H1 (cell line): ENCODE results near the gene MALT1. TPM values are rescaled to one million over a fixed set of nuclear protein-coding genes. Genes with fewer than 3 reads are reported as not detected.

Experiments
- ASH2L ChIP-seq: fragments of 200-600, 300-600 bp; sonication (generic); IDR thresholded peaks from one replicate; pipeline ENCODE4 v1.7.1; 2017; ENCODE audit warnings: low read length
- BRCA1 ChIP-seq: IDR thresholded peaks from 2 replicates; pipeline ENCODE4 v1.6.1; 2012; ENCODE audit warnings: low read depth, low read length, improper control_type of control experiment
- CREB1 ChIP-seq: IDR thresholded peaks from 2 replicates; pipeline ENCODE4 v1.6.1; 2012; ENCODE audit warnings: inconsistent platforms
- EZH2 ChIP-seq: fragments of 200-600 bp; sonication (generic); IDR thresholded peaks from 2 replicates; pipeline ENCODE4 v1.7.1; 2012; ENCODE audit warnings: low read depth, mild to moderate bottlenecking, moderate library complexity, low read length, inconsistent platforms; ENCODE audit not compliant: severe bottlenecking
- KDM4A ChIP-seq: IDR thresholded peaks from one replicate; pipeline ENCODE4 v1.7.1; 2012; ENCODE audit warnings: low read depth, mild to moderate bottlenecking, moderate library complexity, low read length, inconsistent platforms; ENCODE audit not compliant: severe bottlenecking
- NRF1 ChIP-seq: IDR thresholded peaks from 2 replicates; pipeline ENCODE4 v1.6.1; 2011; ENCODE audit warnings: mild to moderate bottlenecking, low read depth, low read length, improper control_type of control experiment
- PHF8 ChIP-seq: fragments of 200-600 bp; sonication (generic); conservative IDR thresholded peaks from 2 replicates; pipeline ENCODE4 v1.7.1; 2012; ENCODE audit warnings: low read depth, mild to moderate bottlenecking, inconsistent platforms, low read length, moderate library complexity
- POLR2AphosphoS5 ChIP-seq: IDR thresholded peaks from 2 replicates; pipeline ENCODE4 v1.6.1; 2011; ENCODE audit warnings: low read depth, low read length
- RAD21 ChIP-seq, 2 experiments: IDR thresholded peaks in 1 of 2; conservative IDR thresholded peaks in 1 of 2; 2 replicates each; pipeline ENCODE4 v1.6.1; 2011; ENCODE audit warnings: low read depth in 2 of 2, low read length in 2 of 2, improper control_type of control experiment in 1 of 2, inconsistent platforms in 1 of 2, mild to moderate bottlenecking in 1 of 2, moderate library complexity in 1 of 2
- RBBP5 ChIP-seq: IDR thresholded peaks from 2 replicates; pipeline ENCODE4 v1.7.1; 2012; ENCODE audit warnings: low read depth, mild to moderate bottlenecking, inconsistent platforms, low read length, moderate library complexity, borderline replicate concordance
- SP2 ChIP-seq: IDR thresholded peaks from 2 replicates; pipeline ENCODE4 v1.6.1; 2012; ENCODE audit warnings: mild to moderate bottlenecking, low read length, inconsistent platforms
- SUZ12 ChIP-seq: fragments of 200-600 bp; sonication (generic); IDR thresholded peaks from 2 replicates; pipeline ENCODE4 v1.6.1; 2012; ENCODE audit warnings: mild to moderate bottlenecking, inconsistent platforms, low read length, moderate library complexity, mixed read lengths
- TAF1 ChIP-seq: IDR thresholded peaks from 2 replicates; pipeline ENCODE4 v1.6.1; 2011; ENCODE audit warnings: mild to moderate bottlenecking, low read depth, low read length
- polyA plus RNA-seq, 7 experiments: library from polyadenylated mRNA; depleted of rRNA in 3 of 7; stranded (reverse) in 5 of 7; unstranded in 2 of 7; fragments of >200 nt in 5 of 7; fragments of 200-250 nt in 2 of 7; gene quantifications; 1 replicate in 5 of 7; 2 replicates in 1 of 7; 4 replicates in 1 of 7; pipeline versions ENCODE4 v1.2.1 to v1.2.3, GENCODE V29; 2011 to 2013; ENCODE audit warnings: missing spikeins in 2 of 7, mixed read lengths in 2 of 7
- total RNA-seq: library from RNA; stranded (reverse); fragmentation: NEBNext Ultra II Directional; extraction: Animal tissue kit (Norgen Biotek cat#: 25700); gene quantifications from 2 replicates; pipeline ENCODE4 v1.2.1, GENCODE V29; 2021

Gene MALT1
- total and polyA plus RNA-seq, 2 of the 8 experiments (the other 6 are each of a cell fraction or from before 2014, with no cell fraction given) = 10.7 to 25.9 TPM

GRCh38 chr18:58671111-58671631 lies at the start of gene MALT1 (continued):
- peak; percentile 77 for TF ChIP-seq RBBP5
- TF ChIP-seq RAD21 (IDR thresholded peaks at IDR 0.05 in 1 of 2, conservative IDR thresholded peaks at IDR 0.05 in 1 of 2; ENCODE audit: low read depth in 2 of 2, low read length in 2 of 2) = 0 out of 4 replicates have a peak, but pooled peaks of 1 of the 2 experiments have one; percentile 9
- 0 out of 2 replicates have a peak, but pooled peaks have one; percentile 2 for TF ChIP-seq CREB1
- no peak for TF ChIP-seq EZH2
- TF ChIP-seq KDM4A = peak; percentile 75
- peak; percentile 91 for TF ChIP-seq TAF1
- TF ChIP-seq BRCA1 = no peak
- no peak for TF ChIP-seq SUZ12
- peak; percentile 49 for TF ChIP-seq NRF1
- peak; percentile 62; the same call in 1 of the 2 replicates for TF ChIP-seq POLR2AphosphoS5
- TF ChIP-seq PHF8 = peak; percentile 56
- TF ChIP-seq ASH2L = no peak
- no peak for TF ChIP-seq SP2
